Uterus (tissue), 4 donors: ENCODE results near the gene MAPK8IP3. TPM values are rescaled to one million over a fixed set of nuclear protein-coding genes. Genes with fewer than 3 reads are reported as not detected.
A peak's percentile ranks its signal among the peaks of the same experiment; 100 is the strongest.

Experiments
- DNase-seq, 2 donors: peaks; one replicate each; pipeline ENCODE4 v3.0.0-alpha.2; 2019 to 2020
- H3K27ac ChIP-seq, 2 donors: fragments of 200-600 bp; sonication (generic); 1 replicate in 1 of 2; 2 replicates in 1 of 2; pipeline ENCODE4 v1.5.1; 2016 to 2018
- H3K27me3 ChIP-seq, 2 donors: fragments of 200-600 bp; sonication (generic); one replicate each; pipeline ENCODE4 v1.5.1; 2018 to 2019; ENCODE audit warnings: control low read depth in 1 of 2
- H3K36me3 ChIP-seq, 2 donors: fragments of 200-600 bp; sonication (generic); one replicate each; pipeline ENCODE4 v1.5.1; 2019; ENCODE audit warnings: control low read depth in 1 of 2
- H3K4me1 ChIP-seq, 2 donors: fragments of 200-600 bp; sonication (generic); one replicate each; pipeline ENCODE4 v1.5.1; 2018 to 2019; ENCODE audit warnings: control low read depth in 1 of 2
- H3K4me3 ChIP-seq, 2 donors: fragments of 200-600 bp; sonication (generic); 1 replicate in 1 of 2; 2 replicates in 1 of 2; pipeline ENCODE4 v1.5.1; 2018 to 2019; ENCODE audit warnings: mild to moderate bottlenecking in 1 of 2
- H3K9me3 ChIP-seq, 2 donors: fragments of 200-600 bp; sonication (generic); one replicate each; pipeline ENCODE4 v1.5.1; 2019; ENCODE audit warnings: control low read depth in 1 of 2
- POLR2A ChIP-seq, 2 donors: fragments of 450-650 bp; IDR thresholded peaks; one replicate each; pipeline ENCODE4 v1.6.1; 2016; ENCODE audit warnings: antibody characterized with exemption in 2 of 2, mild to moderate bottlenecking in 1 of 2, moderate library complexity in 1 of 2
- intact Hi-C: fragments of 100-400 bp; cut with DNase I; formaldehyde crosslinking; loops from one replicate; pipeline ENCODE4 v1.15.1; 2023; ENCODE audit warnings: low total_unique reads
- total RNA-seq, 4 donors: library from RNA; depleted of rRNA in 3 of 4; stranded (reverse); fragments of >200 nt in 3 of 4; gene quantifications; one replicate each; pipeline versions ENCODE4 v1.1.0 to v1.2.4, GENCODE V29; 2014 to 2023
- TF ChIP-seq, protein P1 (sequence below), 4 experiments: fragments of 200-600 bp in 2 of 4; fragments of 450-650 bp in 2 of 4; sonication (generic) in 2 of 4; IDR thresholded peaks; one replicate each; pipeline ENCODE4 v1.5.1; 2016 to 2019; ENCODE audit warnings: antibody characterized with exemption in 4 of 4, mild to moderate bottlenecking in 2 of 4, moderate library complexity in 1 of 4
- donor health status: DM: yes; HTN: yes; CAD: no.

MAPK8IP3 gene, protein sequence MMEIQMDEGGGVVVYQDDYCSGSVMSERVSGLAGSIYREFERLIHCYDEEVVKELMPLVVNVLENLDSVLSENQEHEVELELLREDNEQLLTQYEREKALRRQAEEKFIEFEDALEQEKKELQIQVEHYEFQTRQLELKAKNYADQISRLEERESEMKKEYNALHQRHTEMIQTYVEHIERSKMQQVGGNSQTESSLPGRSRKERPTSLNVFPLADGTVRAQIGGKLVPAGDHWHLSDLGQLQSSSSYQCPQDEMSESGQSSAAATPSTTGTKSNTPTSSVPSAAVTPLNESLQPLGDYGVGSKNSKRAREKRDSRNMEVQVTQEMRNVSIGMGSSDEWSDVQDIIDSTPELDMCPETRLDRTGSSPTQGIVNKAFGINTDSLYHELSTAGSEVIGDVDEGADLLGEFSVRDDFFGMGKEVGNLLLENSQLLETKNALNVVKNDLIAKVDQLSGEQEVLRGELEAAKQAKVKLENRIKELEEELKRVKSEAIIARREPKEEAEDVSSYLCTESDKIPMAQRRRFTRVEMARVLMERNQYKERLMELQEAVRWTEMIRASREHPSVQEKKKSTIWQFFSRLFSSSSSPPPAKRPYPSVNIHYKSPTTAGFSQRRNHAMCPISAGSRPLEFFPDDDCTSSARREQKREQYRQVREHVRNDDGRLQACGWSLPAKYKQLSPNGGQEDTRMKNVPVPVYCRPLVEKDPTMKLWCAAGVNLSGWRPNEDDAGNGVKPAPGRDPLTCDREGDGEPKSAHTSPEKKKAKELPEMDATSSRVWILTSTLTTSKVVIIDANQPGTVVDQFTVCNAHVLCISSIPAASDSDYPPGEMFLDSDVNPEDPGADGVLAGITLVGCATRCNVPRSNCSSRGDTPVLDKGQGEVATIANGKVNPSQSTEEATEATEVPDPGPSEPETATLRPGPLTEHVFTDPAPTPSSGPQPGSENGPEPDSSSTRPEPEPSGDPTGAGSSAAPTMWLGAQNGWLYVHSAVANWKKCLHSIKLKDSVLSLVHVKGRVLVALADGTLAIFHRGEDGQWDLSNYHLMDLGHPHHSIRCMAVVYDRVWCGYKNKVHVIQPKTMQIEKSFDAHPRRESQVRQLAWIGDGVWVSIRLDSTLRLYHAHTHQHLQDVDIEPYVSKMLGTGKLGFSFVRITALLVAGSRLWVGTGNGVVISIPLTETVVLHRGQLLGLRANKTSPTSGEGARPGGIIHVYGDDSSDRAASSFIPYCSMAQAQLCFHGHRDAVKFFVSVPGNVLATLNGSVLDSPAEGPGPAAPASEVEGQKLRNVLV (N-terminal part only)
- 100 to 1,000 TPM in 1 of 4 donors, 10 to 100 TPM in 3; 17.4 to 113 (median 77.8) TPM for total RNA-seq

DNA sequence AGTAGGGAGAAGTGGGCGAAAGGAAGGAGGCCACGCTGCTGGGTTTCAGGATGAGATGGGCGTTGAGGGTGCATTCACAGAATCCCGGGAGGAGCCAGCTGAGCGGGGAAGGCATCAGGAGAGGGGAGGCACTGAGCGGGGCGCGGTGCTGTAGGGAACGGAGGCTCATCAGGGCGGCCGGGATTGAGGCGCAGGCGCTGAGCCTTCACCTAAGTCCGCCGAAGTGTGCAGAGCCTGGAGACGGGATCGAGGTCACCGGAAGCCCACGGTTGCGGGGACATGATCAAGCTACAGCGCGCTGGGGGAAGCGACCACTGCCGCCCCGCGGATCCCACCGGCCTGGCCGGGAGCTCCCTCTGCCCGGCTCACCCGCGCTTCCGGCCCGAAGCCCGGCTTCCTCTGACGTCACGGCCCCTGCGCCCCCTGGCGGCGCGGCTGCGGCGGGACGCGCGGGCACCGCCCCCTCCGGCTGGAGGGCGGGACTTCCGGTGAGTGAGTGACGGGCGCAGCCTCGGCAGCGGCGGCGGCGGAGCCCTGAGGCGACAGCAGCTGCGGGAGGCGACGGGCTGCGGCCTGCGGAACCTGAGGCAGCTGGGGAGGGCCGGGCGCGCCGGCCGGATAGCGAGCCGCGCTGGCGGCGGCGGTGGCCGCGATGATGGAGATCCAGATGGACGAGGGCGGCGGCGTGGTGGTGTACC is at the start of gene MAPK8IP3:
MAPK8IP3 (plus strand) TSS at position 508 of the 698 bp plus-strand sequence; CDS start at position 653, 145 bp downstream.
- H3K27ac ChIP-seq = peak within 1 kb of the TSS; percentile 81 to 91
- TF ChIP-seq, protein P1, sequence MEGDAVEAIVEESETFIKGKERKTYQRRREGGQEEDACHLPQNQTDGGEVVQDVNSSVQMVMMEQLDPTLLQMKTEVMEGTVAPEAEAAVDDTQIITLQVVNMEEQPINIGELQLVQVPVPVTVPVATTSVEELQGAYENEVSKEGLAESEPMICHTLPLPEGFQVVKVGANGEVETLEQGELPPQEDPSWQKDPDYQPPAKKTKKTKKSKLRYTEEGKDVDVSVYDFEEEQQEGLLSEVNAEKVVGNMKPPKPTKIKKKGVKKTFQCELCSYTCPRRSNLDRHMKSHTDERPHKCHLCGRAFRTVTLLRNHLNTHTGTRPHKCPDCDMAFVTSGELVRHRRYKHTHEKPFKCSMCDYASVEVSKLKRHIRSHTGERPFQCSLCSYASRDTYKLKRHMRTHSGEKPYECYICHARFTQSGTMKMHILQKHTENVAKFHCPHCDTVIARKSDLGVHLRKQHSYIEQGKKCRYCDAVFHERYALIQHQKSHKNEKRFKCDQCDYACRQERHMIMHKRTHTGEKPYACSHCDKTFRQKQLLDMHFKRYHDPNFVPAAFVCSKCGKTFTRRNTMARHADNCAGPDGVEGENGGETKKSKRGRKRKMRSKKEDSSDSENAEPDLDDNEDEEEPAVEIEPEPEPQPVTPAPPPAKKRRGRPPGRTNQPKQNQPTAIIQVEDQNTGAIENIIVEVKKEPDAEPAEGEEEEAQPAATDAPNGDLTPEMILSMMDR (IDR thresholded peaks at IDR 0.05) = peak; percentile 47 to 100 (median 100)
- TF ChIP-seq POLR2A (IDR thresholded peaks at IDR 0.05) = peak; percentile 92 to 98
- no peaks in the 10 kb centered on the region for H3K27me3 ChIP-seq
- peak within 1 kb of the TSS; percentile 66 to 83 for H3K4me3 ChIP-seq
- peak; percentile 82 to 95 for DNase-seq
- peaks cover 0 to 20% of the 10 kb centered on the region in 2 donors for H3K4me1 ChIP-seq
- H3K9me3 ChIP-seq = no peaks in the 10 kb centered on the region
- intact Hi-C loops = no loop called here
- H3K36me3 ChIP-seq = no peaks in the 10 kb centered on the region

DNA sequence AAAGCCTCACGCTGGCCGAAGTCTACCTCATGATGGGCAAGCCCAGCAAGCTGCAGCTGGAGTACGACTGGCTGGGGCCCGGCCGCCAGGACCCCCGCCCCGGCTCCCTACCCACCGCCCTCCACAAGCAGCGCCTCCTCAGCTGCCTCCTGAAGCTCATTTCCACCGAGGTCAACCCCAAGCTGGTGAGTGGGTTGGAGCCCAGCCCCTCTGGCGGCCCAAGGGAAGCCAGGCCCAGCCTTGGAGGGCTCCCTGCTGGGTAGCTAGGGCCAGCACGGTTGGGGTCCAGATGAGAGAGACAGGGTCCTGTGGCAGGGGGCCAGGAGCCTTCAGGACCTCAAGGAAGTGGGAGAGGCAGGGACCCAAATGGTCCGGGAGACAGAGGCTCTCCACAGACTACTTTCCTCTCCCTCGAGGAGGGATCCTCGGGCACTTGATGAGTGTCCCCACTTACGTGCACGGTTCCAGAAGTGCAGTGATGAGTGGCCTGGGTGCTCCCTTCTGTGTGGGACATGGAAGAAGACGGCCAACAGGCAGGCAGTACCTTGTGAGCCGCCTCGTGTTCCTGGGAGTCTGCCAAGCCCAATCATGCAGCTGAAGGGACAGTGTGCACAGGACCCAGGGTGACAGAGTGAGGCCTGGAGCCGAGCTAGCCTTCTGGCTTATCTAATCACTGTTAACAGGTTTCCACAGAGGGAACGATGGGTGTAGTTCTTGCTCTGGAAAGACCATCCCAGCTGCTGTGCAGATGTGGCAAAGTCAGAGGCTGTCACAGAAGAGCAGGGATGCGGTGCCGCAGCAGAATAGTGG is 49.0 kb upstream of the MAPK8IP3 start:
- no peaks in the 10 kb centered on the region for H3K4me1 ChIP-seq
- no peaks in the 10 kb centered on the region for H3K27me3 ChIP-seq
- no peak overlapping the region for H3K27ac ChIP-seq
- H3K36me3 ChIP-seq = no peaks in the 10 kb centered on the region
- no peak for TF ChIP-seq POLR2A (IDR thresholded peaks at IDR 0.05)
- TF ChIP-seq, protein P1 (IDR thresholded peaks at IDR 0.05) = no peak
- no peak overlapping the region for H3K4me3 ChIP-seq
- no peaks in the 10 kb centered on the region for H3K9me3 ChIP-seq
- intact Hi-C loops = no loop called here
- no peak for DNase-seq

DNA sequence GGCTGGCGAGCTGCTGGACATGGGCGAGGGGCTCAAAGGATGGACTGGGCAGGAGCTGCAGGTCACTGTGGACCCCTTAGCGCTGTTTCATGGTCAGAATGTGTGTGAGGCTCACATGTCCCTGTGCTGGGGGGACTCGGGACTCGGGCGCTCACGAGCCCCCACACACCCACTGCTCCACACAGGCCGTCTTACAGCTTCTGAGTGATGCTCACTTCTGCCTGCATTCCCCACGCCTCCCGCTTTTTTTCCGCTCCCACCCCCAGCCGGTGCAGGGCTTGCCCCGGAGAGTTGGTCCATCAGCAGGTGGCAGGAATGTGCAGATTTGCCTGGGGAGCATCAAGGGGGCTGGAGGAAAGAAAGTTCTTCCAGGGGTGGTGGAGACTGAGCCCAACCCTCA is 48.2 kb upstream of the MAPK8IP3 start:
- Histone ChIP-seq H3K27ac (no peak overlapping the region), H3K9me3 (no peaks in the 10 kb centered on the region), H3K36me3 (no peaks in the 10 kb centered on the region), H3K4me3 (no peak overlapping the region), H3K4me1 (no peaks in the 10 kb centered on the region), H3K27me3 (no peaks in the 10 kb centered on the region)
- intact Hi-C loops = no loop called here
- TF ChIP-seq, protein P1 (IDR thresholded peaks at IDR 0.05) = no peak
- TF ChIP-seq POLR2A (IDR thresholded peaks at IDR 0.05) = no peak
- no peak for DNase-seq

DNA sequence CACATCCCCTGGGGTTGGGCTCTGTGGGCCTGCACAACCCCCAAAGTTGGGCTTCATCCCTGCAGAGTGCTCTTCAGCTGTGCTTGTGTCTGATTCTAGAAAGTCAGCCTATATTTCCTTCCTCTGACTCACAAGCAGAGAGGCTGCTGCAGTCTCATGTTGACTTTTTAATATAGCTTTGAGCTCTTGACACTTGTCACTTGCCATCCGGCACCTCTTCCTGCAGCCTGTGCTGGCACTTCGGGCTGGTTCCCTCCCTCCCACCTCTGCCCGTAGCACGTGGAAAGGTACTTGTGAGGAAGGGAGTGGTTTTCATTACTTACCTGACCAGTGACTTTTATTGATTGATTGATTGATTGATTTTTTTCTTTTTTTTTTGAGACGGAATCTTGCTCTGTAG is 47.0 kb upstream of the MAPK8IP3 start:
- intact Hi-C loops = no loop called here
- Histone ChIP-seq H3K36me3 (no peaks in the 10 kb centered on the region), H3K4me1 (no peaks in the 10 kb centered on the region), H3K27me3 (no peaks in the 10 kb centered on the region), H3K4me3 (no peak overlapping the region), H3K27ac (no peak overlapping the region), H3K9me3 (no peaks in the 10 kb centered on the region)
- DNase-seq = no peak
- no peak for TF ChIP-seq POLR2A (IDR thresholded peaks at IDR 0.05)
- TF ChIP-seq, protein P1 (IDR thresholded peaks at IDR 0.05) = no peak
